ENCODE results near the gene RBM28. TPM values are rescaled to one million over a fixed set of nuclear protein-coding genes. Genes with fewer than 3 reads are reported as not detected.

Gene RBM28
- total RNA-seq, 2 donors from 2014 or later: 12.7 to 15.1 TPM

GRCh38 chr7:128271942-128272481 is 71.7 kb downstream of the RBM28 start:
- H3K4me1 ChIP-seq: peaks cover 0 to 25% of the 10 kb centered on the region in 2 donors
- H3K9me3 ChIP-seq: no peaks in the 10 kb centered on the region
- TF ChIP-seq CTCF (IDR thresholded peaks at IDR 0.05): no peak
- peak overlapping the region; percentile 23 to 39 for H3K4me3 ChIP-seq
- no peaks in the 10 kb centered on the region for H3K27me3 ChIP-seq
- H3K36me3 ChIP-seq: no peaks in the 10 kb centered on the region
- DNase-seq (ENCODE audit: low spot score): no peak
- no peak overlapping the region for H3K27ac ChIP-seq

GRCh38 chr7:128271471-128271941 is 72.2 kb downstream of the RBM28 start:
- peak overlapping the region; percentile 23 to 39 for H3K4me3 ChIP-seq
- H3K36me3 ChIP-seq: no peaks in the 10 kb centered on the region
- no peaks in the 10 kb centered on the region for H3K27me3 ChIP-seq
- no peak for DNase-seq (ENCODE audit: low spot score)
- H3K27ac ChIP-seq: no peak overlapping the region
- no peaks in the 10 kb centered on the region for H3K9me3 ChIP-seq
- no peak for TF ChIP-seq CTCF (IDR thresholded peaks at IDR 0.05)
- peaks cover 0 to 30% of the 10 kb centered on the region in 2 donors for H3K4me1 ChIP-seq

GRCh38 chr7:128270826-128271272 is 72.9 kb downstream of the RBM28 start:
- Histone ChIP-seq H3K4me3 (peak overlapping the region in 1 of 2 donors; percentile 39), H3K27me3 (no peaks in the 10 kb centered on the region)
- no peak for DNase-seq (ENCODE audit: low spot score)

GRCh38 chr7:128268233-128268632 is 75.5 kb downstream of the RBM28 start:
- Histone ChIP-seq H3K27me3 (no peaks in the 10 kb centered on the region), H3K4me3 (no peak overlapping the region), H3K36me3 (no peaks in the 10 kb centered on the region), H3K27ac (no peak overlapping the region), H3K4me1 (peaks cover 0 to 31% of the 10 kb centered on the region in 2 donors), H3K9me3 (no peaks in the 10 kb centered on the region)
- no peak for TF ChIP-seq CTCF (IDR thresholded peaks at IDR 0.05)
- no peak for DNase-seq (ENCODE audit: low spot score)

More at GRCh38 chr7:128270826-128271272, 72.9 kb downstream of the RBM28 start:
- Histone ChIP-seq H3K4me1 (peaks cover 0 to 31% of the 10 kb centered on the region in 2 donors), H3K27ac (no peak overlapping the region), H3K36me3 (no peaks in the 10 kb centered on the region), H3K9me3 (no peaks in the 10 kb centered on the region)
- TF ChIP-seq CTCF (IDR thresholded peaks at IDR 0.05): no peak

GRCh38 chr7:128267595-128267924 is 76.1 kb downstream of the RBM28 start:
- H3K4me1 ChIP-seq: peaks cover 0 to 31% of the 10 kb centered on the region in 2 donors
- TF ChIP-seq CTCF (IDR thresholded peaks at IDR 0.05): no peak
- H3K27ac ChIP-seq: no peak overlapping the region
- no peaks in the 10 kb centered on the region for H3K36me3 ChIP-seq
- no peaks in the 10 kb centered on the region for H3K27me3 ChIP-seq
- no peak for DNase-seq (ENCODE audit: low spot score)
- no peak overlapping the region for H3K4me3 ChIP-seq
- no peaks in the 10 kb centered on the region for H3K9me3 ChIP-seq

Measured in right atrium auricular region (tissue), 2 donors.